GM12878 (cell line): ENCODE data around the gene IRF7. TPM values are rescaled to one million over a fixed set of nuclear protein-coding genes. Genes with fewer than 3 reads are reported as not detected.

Source experiments
- ATAC-seq: fragments of 200-7000 bp; cut with Tn5 transposase; 3 replicates; pipeline ENCODE4 v1.9.1; 2020; ENCODE audit warnings: mild to moderate bottlenecking, moderate library complexity
- BruUV-seq: library from RNA; stranded (reverse); fragments of 400-500 nt; replicated peaks from 2 replicates; lab custom pipeline; 2021; lab: Mats Ljungman, UMichigan
- CTCF ChIA-PET: fragments of 300-600 bp; sonication (Branson Sonifier 250); formaldehyde crosslinking; extraction: SDS; loops from one replicate; lab custom pipeline; 2021; ENCODE audit warnings: inconsistent platforms; lab: Yijun Ruan, JAX
- POLR2A ChIA-PET: fragments of 350-600 bp; formaldehyde crosslinking; extraction: SDS; loops from one replicate; lab custom pipeline; 2021; ENCODE audit warnings: inconsistent platforms; lab: Charles Lee
- RAD21 ChIA-PET: fragments of 300-600 bp; sonication (Branson Sonifier 250); formaldehyde crosslinking; loops from one replicate; lab custom pipeline; 2023; ENCODE audit warnings: antibody characterized with exemption; ENCODE audit not compliant: unreplicated experiment; lab: Charles Lee
- SMC1A ChIA-PET: fragments of 300-600 bp; sonication (Branson Sonifier 250); formaldehyde crosslinking; loops from one replicate; lab custom pipeline; 2023; ENCODE audit not compliant: unreplicated experiment, uncharacterized antibody; lab: Charles Lee
- DNase-seq: peaks from one replicate; pipeline ENCODE4 v3.0.0-alpha.2; 2011; ENCODE audit warnings: low read depth, low spot score
- FAIRE-seq: peaks from 3 replicates; lab custom pipeline; 2011; peaks lifted over from hg19 to GRCh38; lab: Jason Lieb, UNC
- H2AFZ ChIP-seq: 2 replicates; pipeline ENCODE4 v1.6.0; 2011; ENCODE audit warnings: low read depth, low read length, control low read depth; ENCODE audit not compliant: control insufficient read depth
- H3K27ac ChIP-seq: 2 replicates; pipeline ENCODE4 v1.5.1; 2011; ENCODE audit warnings: control low read depth; ENCODE audit not compliant: control insufficient read depth, insufficient read depth
- H3K27me3 ChIP-seq, 2 experiments: replicated peaks in 1 of 2; 2 replicates each; pipeline versions ENCODE4 v1.6.0 to v1.6.1; 2011; ENCODE audit warnings: low read length in 1 of 2; ENCODE audit not compliant: control insufficient read depth in 2 of 2, insufficient read depth in 2 of 2
- H3K36me3 ChIP-seq, 2 experiments: 2 replicates each; pipeline ENCODE4 v1.5.1; 2011; ENCODE audit warnings: low read length in 1 of 2; ENCODE audit not compliant: control insufficient read depth in 2 of 2, insufficient read depth in 2 of 2
- H3K4me1 ChIP-seq: 2 replicates; pipeline ENCODE4 v1.6.1; 2011; ENCODE audit warnings: mild to moderate bottlenecking, low read length, moderate library complexity, mixed read lengths; ENCODE audit not compliant: control insufficient read depth, insufficient read depth
- H3K4me2 ChIP-seq: 2 replicates; pipeline ENCODE4 v1.6.0; 2011; ENCODE audit warnings: control low read depth; ENCODE audit not compliant: control insufficient read depth, insufficient read depth
- H3K4me3 ChIP-seq: fragments of 200-600 bp; sonication (generic); 2 replicates; pipeline ENCODE4 v1.5.1; 2016
- H3K79me2 ChIP-seq: 2 replicates; pipeline ENCODE4 v1.6.0; 2011; ENCODE audit warnings: low read length; ENCODE audit not compliant: control insufficient read depth, insufficient read depth
- H3K9ac ChIP-seq: 2 replicates; pipeline ENCODE4 v1.8.0; 2011; ENCODE audit warnings: low read length, control low read depth, mixed read lengths; ENCODE audit not compliant: control insufficient read depth, insufficient read depth
- H3K9me3 ChIP-seq: replicated peaks from 3 replicates; pipeline ENCODE4 v1.5.1; 2011; ENCODE audit warnings: mild to moderate bottlenecking, low read length; ENCODE audit not compliant: control insufficient read depth, insufficient read depth
- H4K20me1 ChIP-seq: 2 replicates; pipeline ENCODE4 v1.6.0; 2011; ENCODE audit not compliant: control insufficient read depth, insufficient read depth
- BHLHE40 ChIP-seq, 2 experiments: fragments of 450-650 bp in 1 of 2; IDR thresholded peaks; 2 replicates each; pipeline ENCODE4 v1.6.1; 2011 to 2017; ENCODE audit warnings: low read depth in 2 of 2, borderline replicate concordance in 1 of 2, improper control_type of control experiment in 1 of 2, low read length in 1 of 2, mild to moderate bottlenecking in 1 of 2
- CBFB ChIP-seq: IDR thresholded peaks from 2 replicates; pipeline ENCODE4 v1.6.1; 2016; ENCODE audit warnings: antibody characterized with exemption, low read depth
- EGR1 ChIP-seq, 2 experiments: IDR thresholded peaks; 1 replicate in 1 of 2; 2 replicates in 1 of 2; pipeline ENCODE4 v1.6.1; 2011 to 2012; ENCODE audit warnings: low read depth in 2 of 2, low read length in 2 of 2, borderline replicate concordance in 1 of 2, mild to moderate bottlenecking in 1 of 2, moderate library complexity in 1 of 2
- KLF5 ChIP-seq: fragments of 450-650 bp; IDR thresholded peaks from 2 replicates; pipeline ENCODE4 v1.6.1; 2014; ENCODE audit warnings: mild to moderate bottlenecking; ENCODE audit not compliant: partially characterized antibody
- SMAD1 ChIP-seq: fragments of 450-650 bp; IDR thresholded peaks from 2 replicates; pipeline ENCODE4 v1.6.1; 2018; ENCODE audit warnings: mild to moderate bottlenecking, low read depth; ENCODE audit not compliant: partially characterized antibody
- SMARCA5 ChIP-seq: fragments of 450-650 bp; IDR thresholded peaks from 2 replicates; pipeline ENCODE4 v1.6.1; 2017; ENCODE audit warnings: mild to moderate bottlenecking
- TCF12 ChIP-seq: IDR thresholded peaks from 2 replicates; pipeline ENCODE4 v1.6.1; 2011; ENCODE audit warnings: low read depth, mild to moderate bottlenecking, low read length
- ZBED1 ChIP-seq: IDR thresholded peaks from 2 replicates; pipeline ENCODE4 v1.6.1; 2016; ENCODE audit warnings: borderline replicate concordance
- WGBS: methylation state at CpG from one replicate; pipeline ENCODE4 v1.1.6; 2016; ENCODE audit warnings: low lambda C conversion rate; ENCODE audit not compliant: insufficient replicate concordance, insufficient coverage; ENCODE audit errors: missing lambda C conversion rate; 5-methylcytosine and 5-hydroxymethylcytosine counted together
- in situ Hi-C: fragments of 300-500 bp; cut with MboI; formaldehyde crosslinking; loops from 9 replicates; pipeline ENCODE4 v1.14.3; 2018; ENCODE audit warnings: mixed read lengths
- intact Hi-C: fragments of 100-400 bp; cut with micrococcal nuclease; formaldehyde crosslinking; loops from one replicate; pipeline ENCODE4 v1.14.2; 2022; ENCODE audit not compliant: unreplicated experiment
- polyA plus RNA-seq, 11 experiments: library from polyadenylated mRNA; depleted of rRNA in 4 of 11; unstranded in 6 of 11; stranded (reverse) in 5 of 11; fragments of >200 nt; fragmentation: Nextera tagmentation in 4 of 11; fragmentation: Illumina TruSeq in 1 of 11; extraction: Ambion mirVana in 4 of 11; extraction: Trizol in 1 of 11; gene quantifications; 1 replicate in 1 of 11; 2 replicates in 10 of 11; pipeline versions ENCODE4 v1.2.1 to v1.2.3, GENCODE V29; 2011 to 2016; ENCODE audit warnings: inconsistent platforms in 2 of 11, missing spikeins in 2 of 11, low read depth in 1 of 11
- total RNA-seq, 4 experiments: library from RNA; depleted of rRNA in 3 of 4; stranded (reverse); fragments of >200 nt in 3 of 4; fragmentation: Illumina TruSeq in 1 of 4; extraction: Trizol in 1 of 4; gene quantifications; 2 replicates each; pipeline versions ENCODE4 v1.2.1 to v1.2.3, GENCODE V29; 2013 to 2021
- TF ChIP-seq, protein P1 (sequence below): IDR thresholded peaks from 2 replicates; pipeline ENCODE4 v1.6.1; 2011; ENCODE audit warnings: low read depth, low read length, improper control_type of control experiment, borderline replicate concordance
- TF ChIP-seq, protein P2 (sequence below): IDR thresholded peaks from 2 replicates; pipeline ENCODE4 v1.6.1; 2011; ENCODE audit warnings: borderline replicate concordance, low read depth, mild to moderate bottlenecking, moderate library complexity, low read length; ENCODE audit not compliant: insufficient read depth, poor library complexity, severe bottlenecking
- TF ChIP-seq, protein P3 (sequence below): fragments of 450-650 bp; IDR thresholded peaks from 2 replicates; pipeline ENCODE4 v1.6.1; 2016; ENCODE audit warnings: mild to moderate bottlenecking

The IRF7 gene
- total and polyA plus RNA-seq, 10 of the 15 experiments (the other 5 are each of a cell fraction or from before 2014, with no cell fraction given), result 4.4 to 141 (median 67.6) TPM

DNA sequence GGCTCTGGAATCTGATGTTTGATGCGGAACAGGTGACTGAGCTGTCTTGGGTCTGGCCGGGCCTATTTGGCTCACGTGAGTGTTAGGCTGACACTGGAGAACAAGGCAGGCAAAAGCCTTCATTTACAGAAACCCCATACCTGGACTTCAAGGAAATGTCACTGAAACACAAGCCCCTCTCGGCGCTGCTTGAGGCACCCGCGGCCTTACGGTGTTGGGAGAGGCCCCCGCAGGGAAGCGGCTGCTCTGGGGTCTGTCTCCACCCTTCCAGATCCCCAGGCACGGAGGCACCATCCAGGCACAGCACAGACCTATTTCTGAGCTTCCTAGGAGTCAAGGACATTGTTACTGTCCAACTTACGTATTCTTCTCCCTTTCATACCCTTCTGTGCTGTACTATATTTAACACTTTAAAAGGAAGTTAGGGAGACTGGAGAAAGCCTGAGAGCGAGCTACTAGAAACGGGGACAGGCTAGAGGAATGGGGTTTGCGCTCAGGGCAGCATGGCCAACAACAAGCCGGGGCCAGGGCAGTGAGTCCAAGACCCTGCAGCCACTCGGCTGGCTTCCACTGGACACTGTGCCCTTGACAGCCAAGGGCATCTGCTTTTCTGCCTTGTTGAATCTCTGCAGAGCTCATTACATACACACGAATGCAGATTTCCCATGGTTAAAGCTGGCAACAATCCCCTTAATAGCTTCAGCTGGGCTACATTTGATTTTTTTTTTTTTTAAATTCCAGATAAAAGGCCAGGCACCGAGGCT lies 45.1 kb upstream of the IRF7 start (continued):
- TF ChIP-seq SMAD1 (no peak), CBFB (no peak)
- TF ChIP-seq, protein P1, sequence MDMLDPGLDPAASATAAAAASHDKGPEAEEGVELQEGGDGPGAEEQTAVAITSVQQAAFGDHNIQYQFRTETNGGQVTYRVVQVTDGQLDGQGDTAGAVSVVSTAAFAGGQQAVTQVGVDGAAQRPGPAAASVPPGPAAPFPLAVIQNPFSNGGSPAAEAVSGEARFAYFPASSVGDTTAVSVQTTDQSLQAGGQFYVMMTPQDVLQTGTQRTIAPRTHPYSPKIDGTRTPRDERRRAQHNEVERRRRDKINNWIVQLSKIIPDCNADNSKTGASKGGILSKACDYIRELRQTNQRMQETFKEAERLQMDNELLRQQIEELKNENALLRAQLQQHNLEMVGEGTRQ, result no peak

DNA sequence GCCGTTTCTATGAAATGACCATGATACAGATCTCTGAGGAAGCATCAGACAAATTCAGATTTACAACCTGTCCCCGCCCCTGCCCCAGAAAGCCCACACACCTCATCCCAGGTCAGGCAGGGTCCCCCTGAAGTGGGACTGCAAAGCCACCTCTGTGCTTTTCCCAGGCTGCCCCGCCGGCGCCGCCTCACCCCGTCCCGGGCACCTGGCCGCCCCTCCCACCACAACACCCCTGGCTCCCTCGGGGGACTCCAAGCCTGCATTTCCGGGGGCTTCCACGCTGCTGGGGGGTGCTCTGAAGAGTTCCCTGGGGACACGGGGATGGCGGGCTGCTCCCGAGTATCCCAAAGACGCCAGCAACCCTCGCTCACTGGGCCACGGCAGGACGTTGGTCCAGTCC lies 44.5 kb upstream of the IRF7 start:
- peaks cover 13% of the 10 kb centered on the region for H3K4me1 ChIP-seq
- ChIA-PET POLR2A (interaction anchor here (0.9 kb wide), 1 partner anchor 62 kb away, joined by 3 read pairs; no protein-coding TSS in a partner anchor), SMC1A (interaction anchor here (1.0 to 1.6 kb wide), 2 partner anchors 31 to 61 kb away, joined by 3 read pairs; no protein-coding TSS in a partner anchor), CTCF (interaction anchor here (9.5 kb wide), 1 partner anchor 64 kb away, joined by 91 read pairs; no protein-coding TSS in a partner anchor), RAD21 (interaction anchor here (2.9 to 3.1 kb wide), 2 partner anchors 62 to 66 kb away, joined by 10 to 15 read pairs; no protein-coding TSS in a partner anchor)
- FAIRE-seq, result no peak
- no peaks in the 10 kb centered on the region for H3K79me2 ChIP-seq
- H3K27ac ChIP-seq, result no peak overlapping the region
- H2AFZ ChIP-seq, result no peak overlapping the region
- H4K20me1 ChIP-seq, result no peaks in the 10 kb centered on the region
- 83% methylated on average over 19 of the region's 19 CpGs for WGBS
- no peaks in the 10 kb centered on the region for H3K9me3 ChIP-seq
- intact Hi-C loops (no loop called here), in situ Hi-C loops (loop anchor here (10.0 kb wide), 1 partner anchor 65 kb away; no protein-coding TSS in a partner anchor)
- no peak overlapping the region for H3K9ac ChIP-seq
- DNase-seq, result no peak
- H3K4me2 ChIP-seq, result no peak overlapping the region
- no peak for ATAC-seq
- peaks cover 9 to 15% of the 10 kb centered on the region in 2 experiments; a peak in 3 of 4 replicates for H3K36me3 ChIP-seq
- TF ChIP-seq ZBED1 (no peak), BHLHE40 (IDR thresholded peaks at IDR 0.05; ENCODE audit: borderline replicate concordance in 1 of 2, low read depth in 2 of 2, low read length in 1 of 2) (no peak), TCF12 (no peak), KLF5 (no peak), EGR1 (IDR thresholded peaks at IDR 0.05; ENCODE audit: borderline replicate concordance in 1 of 2, low read depth in 2 of 2, low read length in 2 of 2) (no peak), SMARCA5 (no peak)
- TF ChIP-seq, protein P2, sequence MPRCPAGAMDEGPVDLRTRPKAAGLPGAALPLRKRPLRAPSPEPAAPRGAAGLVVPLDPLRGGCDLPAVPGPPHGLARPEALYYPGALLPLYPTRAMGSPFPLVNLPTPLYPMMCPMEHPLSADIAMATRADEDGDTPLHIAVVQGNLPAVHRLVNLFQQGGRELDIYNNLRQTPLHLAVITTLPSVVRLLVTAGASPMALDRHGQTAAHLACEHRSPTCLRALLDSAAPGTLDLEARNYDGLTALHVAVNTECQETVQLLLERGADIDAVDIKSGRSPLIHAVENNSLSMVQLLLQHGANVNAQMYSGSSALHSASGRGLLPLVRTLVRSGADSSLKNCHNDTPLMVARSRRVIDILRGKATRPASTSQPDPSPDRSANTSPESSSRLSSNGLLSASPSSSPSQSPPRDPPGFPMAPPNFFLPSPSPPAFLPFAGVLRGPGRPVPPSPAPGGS, result no peak
- TF ChIP-seq, protein P3, sequence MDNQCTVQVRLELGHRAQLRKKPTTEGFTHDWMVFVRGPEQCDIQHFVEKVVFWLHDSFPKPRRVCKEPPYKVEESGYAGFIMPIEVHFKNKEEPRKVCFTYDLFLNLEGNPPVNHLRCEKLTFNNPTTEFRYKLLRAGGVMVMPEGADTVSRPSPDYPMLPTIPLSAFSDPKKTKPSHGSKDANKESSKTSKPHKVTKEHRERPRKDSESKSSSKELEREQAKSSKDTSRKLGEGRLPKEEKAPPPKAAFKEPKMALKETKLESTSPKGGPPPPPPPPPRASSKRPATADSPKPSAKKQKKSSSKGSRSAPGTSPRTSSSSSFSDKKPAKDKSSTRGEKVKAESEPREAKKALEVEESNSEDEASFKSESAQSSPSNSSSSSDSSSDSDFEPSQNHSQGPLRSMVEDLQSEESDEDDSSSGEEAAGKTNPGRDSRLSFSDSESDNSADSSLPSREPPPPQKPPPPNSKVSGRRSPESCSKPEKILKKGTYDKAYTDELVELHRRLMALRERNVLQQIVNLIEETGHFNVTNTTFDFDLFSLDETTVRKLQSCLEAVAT, result no peak
- no peak overlapping the region for H3K4me3 ChIP-seq
- no peaks in the 10 kb centered on the region for H3K27me3 ChIP-seq
- BruUV-seq, result no TSS peak
